Mucosa of stomach (tissue), 1 donor: ENCODE data around the gene ADAMTS8.

Experiments used
- H3K27me3 ChIP-seq: one replicate; pipeline ENCODE4 v1.7.0; 2013; ENCODE audit warnings: mild to moderate bottlenecking, low read length; ENCODE audit not compliant: control insufficient read depth, insufficient read depth
- H3K36me3 ChIP-seq: one replicate; pipeline ENCODE4 v1.7.0; 2013; ENCODE audit warnings: low read length; ENCODE audit not compliant: control insufficient read depth, insufficient read depth
- H3K4me1 ChIP-seq: one replicate; pipeline ENCODE4 v1.7.0; 2013; ENCODE audit warnings: mild to moderate bottlenecking, low read length; ENCODE audit not compliant: control insufficient read depth, insufficient read depth
- H3K4me3 ChIP-seq: one replicate; pipeline ENCODE4 v1.7.0; 2013; ENCODE audit warnings: low read length
- H3K9ac ChIP-seq: one replicate; pipeline ENCODE4 v1.7.0; 2013; ENCODE audit warnings: mild to moderate bottlenecking, low read length, moderate library complexity
- H3K9me3 ChIP-seq: one replicate; pipeline ENCODE4 v1.7.0; 2013; ENCODE audit warnings: mild to moderate bottlenecking, low read length, moderate library complexity; ENCODE audit not compliant: control insufficient read depth
- donor health status: Pancreatic carcinoma.

ADAMTS8 gene

GRCh38 chr11:130428316-130429119 is at the start of gene ADAMTS8:
Gene ADAMTS8, minus strand, starts transcription at chr11:130428609. Its CDS starts 323 bp downstream, at chr11:130428286.
- Histone ChIP-seq H3K27me3 (peaks cover 58% of the 10 kb centered on the region), H3K9me3 (no peaks in the 10 kb centered on the region), H3K4me3 (no peak within 1 kb of the TSS), H3K36me3 (no peaks in the 10 kb centered on the region), H3K4me1 (no peaks in the 10 kb centered on the region), H3K9ac (no peak within 1 kb of the TSS)

DNA sequence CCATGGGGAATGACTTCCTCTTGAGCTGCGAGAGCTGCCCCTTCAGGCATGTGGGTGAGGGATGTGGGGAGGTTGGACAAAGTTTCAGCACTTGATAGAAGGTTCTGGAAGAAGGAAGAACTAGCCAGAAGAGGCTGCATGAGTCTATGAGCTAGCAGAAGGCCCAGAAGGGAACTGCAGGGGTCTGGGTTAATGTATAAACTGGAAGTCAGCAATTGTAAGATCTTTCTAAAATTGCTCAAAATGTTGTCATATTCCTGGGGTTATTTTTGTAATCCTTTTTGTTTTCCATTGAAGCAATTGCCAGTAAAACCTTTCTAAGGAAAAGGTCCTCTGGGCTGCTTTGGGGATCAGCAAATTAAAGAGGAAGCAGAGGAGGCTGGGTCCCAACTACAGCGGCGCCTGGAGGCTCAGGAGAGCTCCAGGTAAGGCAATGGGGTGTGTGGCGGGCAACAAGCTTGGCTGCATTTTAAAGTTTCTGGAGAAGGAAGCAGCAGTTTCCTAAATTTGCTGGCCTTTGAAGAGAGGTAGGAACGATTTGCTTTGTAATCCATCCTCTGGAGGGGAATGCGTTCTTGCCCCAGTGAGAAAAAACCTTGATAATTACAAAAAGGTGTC is 49.3 kb upstream of the ADAMTS8 start:
- Histone ChIP-seq H3K4me3 (no peak overlapping the region), H3K9me3 (no peaks in the 10 kb centered on the region), H3K4me1 (no peaks in the 10 kb centered on the region), H3K27me3 (no peaks in the 10 kb centered on the region), H3K9ac (no peak overlapping the region), H3K36me3 (no peaks in the 10 kb centered on the region)

DNA sequence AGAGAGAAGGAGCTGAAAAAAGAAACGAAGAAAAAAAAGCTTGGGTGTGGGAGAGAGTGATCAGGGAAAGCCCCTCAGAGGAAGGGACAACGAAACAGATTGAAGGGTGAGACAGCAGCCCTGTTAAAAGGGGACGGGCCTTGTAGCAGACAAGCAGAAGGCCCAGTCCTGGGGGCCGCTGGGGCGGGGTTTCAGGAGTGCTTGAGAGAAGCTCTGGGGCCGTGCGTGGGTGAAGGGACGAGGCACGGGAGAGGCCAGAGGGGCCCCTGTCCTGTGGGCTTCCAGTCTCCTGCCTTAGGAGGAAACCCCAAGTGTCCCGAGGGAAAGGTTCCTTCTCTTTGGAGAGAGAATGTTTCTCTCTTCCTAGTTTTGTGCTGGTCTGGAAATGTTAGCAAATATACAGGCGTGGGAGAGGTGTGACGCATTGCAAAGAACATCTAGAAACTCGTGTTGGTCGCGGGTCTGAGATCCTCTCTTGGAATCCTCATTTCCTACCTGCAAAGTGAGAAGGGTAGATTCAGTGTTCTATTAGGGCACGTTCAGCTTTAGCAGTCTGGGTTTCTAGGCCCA is 48.6 kb upstream of the ADAMTS8 start:
- Histone ChIP-seq H3K36me3 (no peaks in the 10 kb centered on the region), H3K4me1 (no peaks in the 10 kb centered on the region), H3K27me3 (no peaks in the 10 kb centered on the region), H3K9me3 (no peaks in the 10 kb centered on the region), H3K4me3 (no peak overlapping the region), H3K9ac (no peak overlapping the region)

DNA sequence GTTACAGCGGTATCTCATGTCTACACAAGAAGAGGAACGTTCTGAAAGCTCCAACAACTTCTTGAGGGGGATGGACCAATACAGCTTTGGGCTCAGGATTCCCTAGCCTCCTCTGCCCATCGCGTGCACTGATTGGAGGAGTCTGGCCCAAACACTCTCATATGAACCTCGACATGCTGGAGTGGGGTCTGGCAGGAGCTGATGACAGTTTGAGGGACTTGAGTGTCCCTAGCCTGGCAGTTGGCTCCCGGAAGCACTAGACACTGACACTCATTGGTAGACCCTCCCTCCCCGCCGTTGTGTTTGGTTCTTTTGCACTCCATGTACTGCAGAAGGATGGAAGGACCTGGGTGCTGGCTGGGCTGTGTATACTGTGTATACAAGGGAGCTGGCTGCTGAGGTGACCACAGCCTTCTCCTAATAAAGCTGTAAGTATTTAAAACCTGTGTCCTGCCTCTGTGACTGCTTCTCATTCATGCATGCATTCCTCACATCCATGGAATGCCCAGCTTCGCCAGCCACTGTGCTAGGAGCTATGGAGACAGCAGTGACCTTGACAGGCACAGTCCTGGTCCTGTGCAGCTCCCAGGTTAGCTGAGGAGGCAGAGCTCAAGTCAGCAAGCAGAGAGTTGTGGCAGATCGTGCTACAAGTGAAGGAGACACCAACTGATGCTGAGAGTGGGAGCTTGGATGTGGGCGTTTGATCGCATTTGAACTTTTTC is 48.0 kb upstream of the ADAMTS8 start:
- H3K4me1 ChIP-seq, result no peaks in the 10 kb centered on the region

DNA sequence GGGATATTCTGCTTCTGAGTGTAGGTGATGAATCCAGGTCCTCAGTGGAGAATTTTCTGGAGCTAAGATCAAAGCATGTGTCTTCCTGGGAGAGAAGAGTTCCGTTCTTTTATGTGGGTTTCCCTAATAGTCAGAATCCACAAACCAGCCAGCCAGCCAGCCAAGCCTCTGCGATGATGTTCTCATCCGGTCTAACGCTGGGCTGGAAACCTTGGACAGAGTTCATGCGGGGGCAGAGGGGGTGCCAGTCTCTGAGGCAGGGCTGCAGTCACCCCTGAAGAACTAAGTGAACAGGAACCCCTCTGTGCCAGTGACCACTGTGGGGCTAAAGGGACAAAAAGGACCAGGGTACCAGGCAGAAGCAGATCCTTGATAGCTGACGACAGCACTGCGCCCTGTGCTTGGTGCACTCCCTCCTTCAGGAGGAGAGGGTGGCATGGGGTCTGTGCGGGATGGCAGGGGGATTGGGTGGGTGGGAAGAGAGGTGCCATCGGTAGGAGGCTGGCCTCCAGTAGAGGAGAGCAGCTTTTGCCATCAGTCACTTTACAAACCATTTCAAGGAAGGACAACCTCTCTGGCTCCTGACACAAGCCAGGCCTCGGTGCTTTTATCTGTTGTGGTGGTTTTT is 47.1 kb upstream of the ADAMTS8 start:
- no peaks in the 10 kb centered on the region for H3K36me3 ChIP-seq
- no peaks in the 10 kb centered on the region for H3K9me3 ChIP-seq

More for the DNA sequence above, 48.0 kb upstream of the ADAMTS8 start:
- Histone ChIP-seq H3K36me3 (no peaks in the 10 kb centered on the region), H3K4me3 (no peak overlapping the region), H3K9ac (no peak overlapping the region), H3K9me3 (no peaks in the 10 kb centered on the region), H3K27me3 (no peaks in the 10 kb centered on the region)

GRCh38 chr11:130474637-130475400 is 46.4 kb upstream of the ADAMTS8 start:
- Histone ChIP-seq H3K4me3 (no peak overlapping the region), H3K36me3 (no peaks in the 10 kb centered on the region), H3K9ac (no peak overlapping the region), H3K4me1 (no peaks in the 10 kb centered on the region), H3K27me3 (no peaks in the 10 kb centered on the region), H3K9me3 (no peaks in the 10 kb centered on the region)

More for the DNA sequence above, 47.1 kb upstream of the ADAMTS8 start:
- Histone ChIP-seq H3K27me3 (no peaks in the 10 kb centered on the region), H3K4me1 (no peaks in the 10 kb centered on the region), H3K4me3 (no peak overlapping the region), H3K9ac (no peak overlapping the region)

GRCh38 chr11:130473795-130474377 is 45.5 kb upstream of the ADAMTS8 start:
- H3K27me3 ChIP-seq, result no peaks in the 10 kb centered on the region
- H3K4me3 ChIP-seq, result no peak overlapping the region
- H3K9ac ChIP-seq, result no peak overlapping the region
- H3K4me1 ChIP-seq, result no peaks in the 10 kb centered on the region
- no peaks in the 10 kb centered on the region for H3K36me3 ChIP-seq
- H3K9me3 ChIP-seq, result no peaks in the 10 kb centered on the region

- no peaks in the 10 kb centered on the region for H3K9me3 ChIP-seq
- no peaks in the 10 kb centered on the region for H3K4me1 ChIP-seq
- H3K4me3 ChIP-seq, result no peak overlapping the region
- H3K36me3 ChIP-seq, result no peaks in the 10 kb centered on the region
- no peaks in the 10 kb centered on the region for H3K27me3 ChIP-seq
- H3K9ac ChIP-seq, result no peak overlapping the region
Observed at GRCh38 chr11:130473056-130473794, 44.8 kb upstream of the ADAMTS8 start.

- Histone ChIP-seq H3K4me3 (no peak overlapping the region), H3K36me3 (no peaks in the 10 kb centered on the region), H3K4me1 (no peaks in the 10 kb centered on the region), H3K9me3 (no peaks in the 10 kb centered on the region), H3K27me3 (no peaks in the 10 kb centered on the region), H3K9ac (no peak overlapping the region)
Observed at GRCh38 chr11:130472434-130472961, 44.1 kb upstream of the ADAMTS8 start.

DNA sequence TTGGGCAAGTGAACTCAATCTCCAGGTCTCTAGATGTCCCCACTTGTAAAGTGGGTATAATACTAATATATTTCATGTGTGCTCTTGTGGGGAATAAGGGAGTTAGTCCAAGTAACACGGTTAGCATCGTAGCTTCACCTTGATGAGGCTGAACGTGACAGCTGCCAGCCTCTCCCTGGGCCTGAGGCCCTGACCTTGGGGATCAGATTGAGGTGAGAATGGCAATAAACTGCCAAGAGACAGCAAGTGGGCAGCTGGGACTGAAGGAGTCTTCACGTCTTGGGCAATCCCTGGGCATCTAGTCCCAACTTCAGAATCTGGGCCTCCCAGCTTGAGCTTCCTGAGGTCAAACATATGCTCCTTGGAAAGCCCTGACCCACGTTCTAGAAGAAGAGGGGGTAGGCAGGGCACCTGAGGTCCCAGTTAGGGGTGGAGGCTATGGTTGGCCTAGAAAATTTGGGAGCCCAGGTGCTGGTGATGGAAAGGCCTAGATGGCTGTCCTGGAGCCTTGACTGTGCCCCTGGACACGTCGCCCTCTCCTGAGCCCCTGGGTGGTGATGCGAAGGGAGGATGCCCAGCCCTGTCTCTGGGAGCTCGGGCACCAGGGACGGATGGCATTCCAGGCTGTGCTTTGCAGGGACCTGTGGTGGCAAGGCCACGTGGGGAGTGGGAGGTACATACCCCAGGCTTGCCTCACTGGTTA is 43.5 kb upstream of the ADAMTS8 start:
- Histone ChIP-seq H3K9me3 (no peaks in the 10 kb centered on the region), H3K9ac (no peak overlapping the region), H3K36me3 (no peaks in the 10 kb centered on the region), H3K4me1 (no peaks in the 10 kb centered on the region), H3K27me3 (no peaks in the 10 kb centered on the region), H3K4me3 (no peak overlapping the region)
